ENCODE data around the gene WSB1. TPM values are rescaled to one million over a fixed set of nuclear protein-coding genes. Genes with fewer than 3 reads are reported as not detected.

WSB1 gene
- total and polyA plus RNA-seq, 9 of the 15 experiments (the other 6 are each of a cell fraction or from before 2014, with no cell fraction given), result 22.8 to 229 (median 81.1) TPM

DNA sequence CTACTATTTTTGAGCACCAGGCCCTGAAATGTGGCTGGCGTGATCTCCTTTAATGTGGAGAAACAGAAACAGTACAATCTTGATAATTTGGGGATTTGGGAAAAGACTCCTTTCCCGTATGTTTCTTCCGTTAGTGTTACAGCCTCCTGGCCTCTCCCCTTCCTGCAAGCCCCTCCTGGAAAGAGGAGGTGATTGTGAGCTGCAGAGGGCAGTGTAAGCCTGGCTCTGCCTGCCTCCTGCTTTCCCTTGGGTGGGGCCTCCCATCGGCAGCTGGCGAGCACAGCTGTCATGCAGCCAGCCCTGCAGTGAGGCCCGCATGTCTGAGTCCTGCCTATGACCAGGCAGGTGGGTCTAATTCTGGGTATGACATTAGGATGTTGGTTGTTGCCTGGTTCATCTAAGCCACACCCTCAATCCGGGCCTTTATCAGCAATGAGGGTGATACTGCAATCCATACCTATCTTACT, 48.7 kb upstream of the WSB1 start (continued):
- TF ChIP-seq ZBTB7A (IDR thresholded peaks at IDR 0.05; ENCODE audit: borderline replicate concordance, control insufficient read depth, low read depth, low read length) (peak; percentile 72; the same call in 1 of the 2 replicates), HDAC1 (IDR thresholded peaks at IDR 0.05) (peak in 1 of 2 experiments; percentile 56; a peak in 2 of 4 replicates), CBFA2T3 (IDR thresholded peaks at IDR 0.05) (peak; percentile 59; the same call in 1 of the 2 replicates), KLF1 (tag; IDR thresholded peaks at IDR 0.05) (0 out of 2 replicates have a peak, but pooled peaks have one; percentile 55), TAF9B (IDR thresholded peaks at IDR 0.05; ENCODE audit: partially characterized antibody) (peak; percentile 60), MYC (IDR thresholded peaks at IDR 0.05; ENCODE audit: low read depth, low read length) (peak; percentile 54), MYC (CRISPR knock-in tag; IDR thresholded peaks at IDR 0.05; ENCODE audit: borderline replicate concordance, low read depth) (no peak), ZKSCAN1 (IDR thresholded peaks at IDR 0.05; ENCODE audit: low read depth, low read length) (0 out of 2 replicates have a peak, but pooled peaks have one; percentile 53), MEIS2 (IDR thresholded peaks at IDR 0.05; ENCODE audit: partially characterized antibody) (peak; percentile 34), JUND (IDR thresholded peaks at IDR 0.05; ENCODE audit: borderline replicate concordance, low read depth, low read length) (peak; percentile 86), JUND (tag; IDR thresholded peaks at IDR 0.05; ENCODE audit: borderline replicate concordance, low read depth, low read length) (peak; percentile 87; the same call in 2 of the 3 replicates), CREM (IDR thresholded peaks at IDR 0.05; ENCODE audit: low read depth) (peak; percentile 43; the same call in 1 of the 2 replicates), NEUROD1 (IDR thresholded peaks at IDR 0.05; ENCODE audit: borderline replicate concordance, low read depth, low read length, partially characterized antibody) (peak; percentile 44)
- TF ChIP-seq, protein P1, sequence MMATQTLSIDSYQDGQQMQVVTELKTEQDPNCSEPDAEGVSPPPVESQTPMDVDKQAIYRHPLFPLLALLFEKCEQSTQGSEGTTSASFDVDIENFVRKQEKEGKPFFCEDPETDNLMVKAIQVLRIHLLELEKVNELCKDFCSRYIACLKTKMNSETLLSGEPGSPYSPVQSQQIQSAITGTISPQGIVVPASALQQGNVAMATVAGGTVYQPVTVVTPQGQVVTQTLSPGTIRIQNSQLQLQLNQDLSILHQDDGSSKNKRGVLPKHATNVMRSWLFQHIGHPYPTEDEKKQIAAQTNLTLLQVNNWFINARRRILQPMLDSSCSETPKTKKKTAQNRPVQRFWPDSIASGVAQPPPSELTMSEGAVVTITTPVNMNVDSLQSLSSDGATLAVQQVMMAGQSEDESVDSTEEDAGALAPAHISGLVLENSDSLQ (IDR thresholded peaks at IDR 0.05), result peak; percentile 50; the same call in 1 of the 2 replicates
- TF ChIP-seq, protein P2, sequence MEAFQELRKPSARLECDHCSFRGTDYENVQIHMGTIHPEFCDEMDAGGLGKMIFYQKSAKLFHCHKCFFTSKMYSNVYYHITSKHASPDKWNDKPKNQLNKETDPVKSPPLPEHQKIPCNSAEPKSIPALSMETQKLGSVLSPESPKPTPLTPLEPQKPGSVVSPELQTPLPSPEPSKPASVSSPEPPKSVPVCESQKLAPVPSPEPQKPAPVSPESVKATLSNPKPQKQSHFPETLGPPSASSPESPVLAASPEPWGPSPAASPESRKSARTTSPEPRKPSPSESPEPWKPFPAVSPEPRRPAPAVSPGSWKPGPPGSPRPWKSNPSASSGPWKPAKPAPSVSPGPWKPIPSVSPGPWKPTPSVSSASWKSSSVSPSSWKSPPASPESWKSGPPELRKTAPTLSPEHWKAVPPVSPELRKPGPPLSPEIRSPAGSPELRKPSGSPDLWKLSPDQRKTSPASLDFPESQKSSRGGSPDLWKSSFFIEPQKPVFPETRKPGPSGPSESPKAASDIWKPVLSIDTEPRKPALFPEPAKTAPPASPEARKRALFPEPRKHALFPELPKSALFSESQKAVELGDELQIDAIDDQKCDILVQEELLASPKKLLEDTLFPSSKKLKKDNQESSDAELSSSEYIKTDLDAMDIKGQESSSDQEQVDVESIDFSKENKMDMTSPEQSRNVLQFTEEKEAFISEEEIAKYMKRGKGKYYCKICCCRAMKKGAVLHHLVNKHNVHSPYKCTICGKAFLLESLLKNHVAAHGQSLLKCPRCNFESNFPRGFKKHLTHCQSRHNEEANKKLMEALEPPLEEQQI (IDR thresholded peaks at IDR 0.05), result peak; percentile 52; the same call in 1 of the 2 replicates
- TF ChIP-seq, protein P3, sequence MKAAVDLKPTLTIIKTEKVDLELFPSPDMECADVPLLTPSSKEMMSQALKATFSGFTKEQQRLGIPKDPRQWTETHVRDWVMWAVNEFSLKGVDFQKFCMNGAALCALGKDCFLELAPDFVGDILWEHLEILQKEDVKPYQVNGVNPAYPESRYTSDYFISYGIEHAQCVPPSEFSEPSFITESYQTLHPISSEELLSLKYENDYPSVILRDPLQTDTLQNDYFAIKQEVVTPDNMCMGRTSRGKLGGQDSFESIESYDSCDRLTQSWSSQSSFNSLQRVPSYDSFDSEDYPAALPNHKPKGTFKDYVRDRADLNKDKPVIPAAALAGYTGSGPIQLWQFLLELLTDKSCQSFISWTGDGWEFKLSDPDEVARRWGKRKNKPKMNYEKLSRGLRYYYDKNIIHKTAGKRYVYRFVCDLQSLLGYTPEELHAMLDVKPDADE (conservative IDR thresholded peaks at IDR 0.05; ENCODE audit: control insufficient read depth, low read depth, low read length), result 0 out of 2 replicates have a peak, but pooled peaks have one; percentile 38
- TF ChIP-seq, protein P4, sequence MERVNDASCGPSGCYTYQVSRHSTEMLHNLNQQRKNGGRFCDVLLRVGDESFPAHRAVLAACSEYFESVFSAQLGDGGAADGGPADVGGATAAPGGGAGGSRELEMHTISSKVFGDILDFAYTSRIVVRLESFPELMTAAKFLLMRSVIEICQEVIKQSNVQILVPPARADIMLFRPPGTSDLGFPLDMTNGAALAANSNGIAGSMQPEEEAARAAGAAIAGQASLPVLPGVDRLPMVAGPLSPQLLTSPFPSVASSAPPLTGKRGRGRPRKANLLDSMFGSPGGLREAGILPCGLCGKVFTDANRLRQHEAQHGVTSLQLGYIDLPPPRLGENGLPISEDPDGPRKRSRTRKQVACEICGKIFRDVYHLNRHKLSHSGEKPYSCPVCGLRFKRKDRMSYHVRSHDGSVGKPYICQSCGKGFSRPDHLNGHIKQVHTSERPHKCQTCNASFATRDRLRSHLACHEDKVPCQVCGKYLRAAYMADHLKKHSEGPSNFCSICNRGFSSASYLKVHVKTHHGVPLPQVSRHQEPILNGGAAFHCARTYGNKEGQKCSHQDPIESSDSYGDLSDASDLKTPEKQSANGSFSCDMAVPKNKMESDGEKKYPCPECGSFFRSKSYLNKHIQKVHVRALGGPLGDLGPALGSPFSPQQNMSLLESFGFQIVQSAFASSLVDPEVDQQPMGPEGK (CRISPR knock-in tag; IDR thresholded peaks at IDR 0.05; ENCODE audit: borderline replicate concordance), result peak; percentile 15; the same call in 1 of the 2 replicates
